HEK293 (cell line): Measurements from ENCODE around the gene KIDINS220.

Experiments used
- CTCF ChIA-PET: fragments of 350-600 bp; formaldehyde crosslinking; extraction: SDS; loops from one replicate; lab custom pipeline; 2021; ENCODE audit warnings: antibody characterized with exemption; lab: Yijun Ruan, JAX
- POLR2A ChIA-PET: fragments of 300-600 bp; formaldehyde crosslinking; extraction: SDS; loops from one replicate; lab custom pipeline; 2020; ENCODE audit warnings: antibody characterized with exemption, inconsistent platforms; lab: Yijun Ruan, JAX
- H3K27ac ChIP-seq: fragments of 200-500 bp; sonication (Bioruptor generic); 2 replicates; pipeline ENCODE4 v1.5.1; 2014; ENCODE audit warnings: low read depth, low read length, control low read depth, inconsistent platforms; ENCODE audit errors: extremely low read depth
- H3K36me3 ChIP-seq, 2 experiments: fragments of 200-500 bp in 1 of 2; sonication (Bioruptor generic) in 1 of 2; 1 replicate in 1 of 2; 2 replicates in 1 of 2; pipeline ENCODE4 v1.5.1; 2014 to 2017; ENCODE audit warnings: inconsistent platforms in 2 of 2, low read length in 2 of 2; ENCODE audit not compliant: control insufficient read depth in 2 of 2, insufficient read depth in 1 of 2
- H3K4me1 ChIP-seq: fragments of 200-500 bp; sonication (Bioruptor generic); 2 replicates; pipeline ENCODE4 v1.5.1; 2014; ENCODE audit warnings: mild to moderate bottlenecking, low read length, inconsistent platforms; ENCODE audit not compliant: control insufficient read depth, insufficient read depth
- H3K4me3 ChIP-seq: 2 replicates; pipeline ENCODE4 v1.5.1; 2011; ENCODE audit warnings: low read depth, mild to moderate bottlenecking, control low read depth, low read length, moderate library complexity
- H3K9me3 ChIP-seq: fragments of 200-500 bp; sonication (Bioruptor generic); 2 replicates; pipeline ENCODE4 v1.5.1; 2014; ENCODE audit warnings: low read depth, low read length, inconsistent platforms; ENCODE audit not compliant: control insufficient read depth, insufficient read depth
- KLF17 ChIP-seq: fragments of 450-650 bp; formaldehyde crosslinking; IDR thresholded peaks from 2 replicates; pipeline ENCODE4 v1.5.1; 2016; ENCODE audit warnings: missing biosample characterization, missing genetic modification characterization
- OSR2 ChIP-seq: fragments of 450-650 bp; formaldehyde crosslinking; IDR thresholded peaks from 2 replicates; pipeline ENCODE4 v1.5.1; 2016; ENCODE audit warnings: missing biosample characterization, missing genetic modification characterization
- PRDM2 ChIP-seq: fragments of 450-650 bp; formaldehyde crosslinking; IDR thresholded peaks from 2 replicates; pipeline ENCODE4 v1.5.1; 2016; ENCODE audit warnings: missing biosample characterization, missing genetic modification characterization, borderline replicate concordance
- TRIM28 ChIP-seq: IDR thresholded peaks from 2 replicates; pipeline ENCODE4 v1.6.1; 2011; ENCODE audit warnings: low read length, control low read depth, borderline replicate concordance
- WT1 ChIP-seq: fragments of 450-650 bp; formaldehyde crosslinking; IDR thresholded peaks from 2 replicates; pipeline ENCODE4 v1.5.1; 2016; ENCODE audit warnings: missing biosample characterization, missing genetic modification characterization
- ZNF214 ChIP-seq: fragments of 450-650 bp; formaldehyde crosslinking; IDR thresholded peaks from 2 replicates; pipeline ENCODE4 v1.5.1; 2017; ENCODE audit warnings: missing biosample characterization, mild to moderate bottlenecking, missing genetic modification characterization, borderline replicate concordance
- ZNF292 ChIP-seq: fragments of 450-650 bp; formaldehyde crosslinking; IDR thresholded peaks from 2 replicates; pipeline ENCODE4 v1.5.1; 2016; ENCODE audit warnings: low read depth, missing biosample characterization, missing genetic modification characterization, borderline replicate concordance
- ZNF324 ChIP-seq: fragments of 450-650 bp; formaldehyde crosslinking; IDR thresholded peaks from 2 replicates; pipeline ENCODE4 v1.5.1; 2016; ENCODE audit warnings: missing biosample characterization, missing genetic modification characterization
- ZNF362 ChIP-seq: fragments of 450-650 bp; formaldehyde crosslinking; IDR thresholded peaks from 2 replicates; pipeline ENCODE4 v1.5.1; 2016; ENCODE audit warnings: missing biosample characterization, missing genetic modification characterization
- ZNF645 ChIP-seq: fragments of 450-650 bp; formaldehyde crosslinking; IDR thresholded peaks from 2 replicates; pipeline ENCODE4; 2016; ENCODE audit warnings: missing biosample characterization, missing genetic modification characterization
- TF ChIP-seq, protein P1 (sequence below): fragments of 450-650 bp; IDR thresholded peaks from 2 replicates; pipeline ENCODE4 v1.5.1; 2018; ENCODE audit warnings: missing biosample characterization, missing genetic modification characterization
- TF ChIP-seq, protein P2 (sequence below): fragments of 450-650 bp; formaldehyde crosslinking; IDR thresholded peaks from 2 replicates; pipeline ENCODE4 v1.5.1; 2016; ENCODE audit warnings: missing biosample characterization, missing genetic modification characterization

KIDINS220 gene

GRCh38 chr2:8849327-8849726 lies 11.9 kb upstream of the KIDINS220 start:
- POLR2A ChIA-PET = no interaction called here

DNA sequence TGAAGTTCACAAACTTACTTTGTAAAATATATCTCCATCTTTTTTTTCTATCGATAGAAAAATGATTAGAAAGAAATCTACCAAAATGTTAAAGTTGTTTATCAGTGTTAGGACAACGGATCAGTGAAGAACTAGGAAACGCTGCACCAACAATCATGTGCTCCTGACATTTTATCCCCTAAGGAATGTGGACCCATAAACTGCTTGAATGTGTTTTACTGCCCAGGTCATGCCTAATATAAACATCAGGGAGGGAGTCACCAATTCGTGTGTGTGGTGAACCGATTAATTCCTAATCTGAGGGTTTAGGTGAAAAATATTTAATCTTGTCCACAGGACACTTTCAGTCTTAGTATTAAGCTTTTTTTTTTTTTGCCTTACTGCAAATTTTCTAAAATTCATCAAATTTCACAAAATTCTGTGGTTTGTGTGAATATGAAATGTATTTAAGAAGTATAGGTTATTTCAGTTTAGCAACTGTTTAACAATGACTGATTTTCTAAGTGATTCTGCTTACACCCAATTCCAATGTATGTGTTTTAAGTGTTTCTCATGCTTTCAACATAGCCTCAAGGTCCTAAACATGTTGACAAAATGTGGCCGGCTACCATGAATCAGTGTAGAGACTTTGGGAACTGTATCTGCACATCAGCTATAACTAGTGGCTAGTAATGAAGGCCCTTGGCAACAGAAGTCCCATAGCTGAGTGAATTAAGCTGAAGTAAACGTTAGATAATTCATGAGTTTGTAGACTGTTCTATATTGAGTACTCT lies 11.1 kb upstream of the KIDINS220 start:
- ChIA-PET POLR2A (no interaction called here), CTCF (interaction anchor here (0.6 to 2.0 kb wide), 2 partner anchors 293 to 1832 kb away, joined by 3 to 5 read pairs; no protein-coding TSS in a partner anchor)
- Histone ChIP-seq H3K27ac (no peak overlapping the region), H3K36me3 (no peaks in the 10 kb centered on the region), H3K4me3 (no peak overlapping the region), H3K9me3 (no peaks in the 10 kb centered on the region), H3K4me1 (no peaks in the 10 kb centered on the region; the same call in 1 of the 2 replicates)
- TF ChIP-seq PRDM2 (tag by site-specific recombination) = no peak
- peak; percentile 48 for TF ChIP-seq WT1 (tag by site-specific recombination)
- TF ChIP-seq TRIM28 = 0 out of 2 replicates have a peak, but pooled peaks have one; percentile 27

More at GRCh38 chr2:8849327-8849726, 11.9 kb upstream of the KIDINS220 start:
- Histone ChIP-seq H3K4me3 (no peak overlapping the region), H3K9me3 (no peaks in the 10 kb centered on the region), H3K36me3 (no peaks in the 10 kb centered on the region), H3K4me1 (peaks cover 2% of the 10 kb centered on the region; the same call in 1 of the 2 replicates), H3K27ac (no peak overlapping the region)
- CTCF ChIA-PET = interaction anchor here (0.6 to 2.0 kb wide), 2 partner anchors 292 to 1833 kb away, joined by 3 to 5 read pairs; no protein-coding TSS in a partner anchor
- no peak for TF ChIP-seq OSR2 (tag by site-specific recombination)
- no peak for TF ChIP-seq ZNF214 (tag by site-specific recombination)
- TF ChIP-seq ZNF362 = no peak
- TF ChIP-seq ZNF324 (tag by site-specific recombination) = no peak
- TF ChIP-seq KLF17 (tag by site-specific recombination) = no peak
- no peak for TF ChIP-seq ZNF645 (tag by site-specific recombination)
- TF ChIP-seq, protein P1, sequence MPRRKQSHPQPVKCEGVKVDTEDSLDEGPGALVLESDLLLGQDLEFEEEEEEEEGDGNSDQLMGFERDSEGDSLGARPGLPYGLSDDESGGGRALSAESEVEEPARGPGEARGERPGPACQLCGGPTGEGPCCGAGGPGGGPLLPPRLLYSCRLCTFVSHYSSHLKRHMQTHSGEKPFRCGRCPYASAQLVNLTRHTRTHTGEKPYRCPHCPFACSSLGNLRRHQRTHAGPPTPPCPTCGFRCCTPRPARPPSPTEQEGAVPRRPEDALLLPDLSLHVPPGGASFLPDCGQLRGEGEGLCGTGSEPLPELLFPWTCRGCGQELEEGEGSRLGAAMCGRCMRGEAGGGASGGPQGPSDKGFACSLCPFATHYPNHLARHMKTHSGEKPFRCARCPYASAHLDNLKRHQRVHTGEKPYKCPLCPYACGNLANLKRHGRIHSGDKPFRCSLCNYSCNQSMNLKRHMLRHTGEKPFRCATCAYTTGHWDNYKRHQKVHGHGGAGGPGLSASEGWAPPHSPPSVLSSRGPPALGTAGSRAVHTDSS (tag by site-specific recombination) = no peak
- TF ChIP-seq, protein P2, sequence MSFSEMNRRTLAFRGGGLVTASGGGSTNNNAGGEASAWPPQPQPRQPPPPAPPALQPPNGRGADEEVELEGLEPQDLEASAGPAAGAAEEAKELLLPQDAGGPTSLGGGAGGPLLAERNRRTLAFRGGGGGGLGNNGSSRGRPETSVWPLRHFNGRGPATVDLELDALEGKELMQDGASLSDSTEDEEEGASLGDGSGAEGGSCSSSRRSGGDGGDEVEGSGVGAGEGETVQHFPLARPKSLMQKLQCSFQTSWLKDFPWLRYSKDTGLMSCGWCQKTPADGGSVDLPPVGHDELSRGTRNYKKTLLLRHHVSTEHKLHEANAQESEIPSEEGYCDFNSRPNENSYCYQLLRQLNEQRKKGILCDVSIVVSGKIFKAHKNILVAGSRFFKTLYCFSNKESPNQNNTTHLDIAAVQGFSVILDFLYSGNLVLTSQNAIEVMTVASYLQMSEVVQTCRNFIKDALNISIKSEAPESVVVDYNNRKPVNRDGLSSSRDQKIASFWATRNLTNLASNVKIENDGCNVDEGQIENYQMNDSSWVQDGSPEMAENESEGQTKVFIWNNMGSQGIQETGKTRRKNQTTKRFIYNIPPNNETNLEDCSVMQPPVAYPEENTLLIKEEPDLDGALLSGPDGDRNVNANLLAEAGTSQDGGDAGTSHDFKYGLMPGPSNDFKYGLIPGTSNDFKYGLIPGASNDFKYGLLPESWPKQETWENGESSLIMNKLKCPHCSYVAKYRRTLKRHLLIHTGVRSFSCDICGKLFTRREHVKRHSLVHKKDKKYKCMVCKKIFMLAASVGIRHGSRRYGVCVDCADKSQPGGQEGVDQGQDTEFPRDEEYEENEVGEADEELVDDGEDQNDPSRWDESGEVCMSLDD (tag by site-specific recombination) = no peak
- TF ChIP-seq ZNF292 = no peak
- TF ChIP-seq, all 188 proteins: peak for 0
